GM06990 (cell line): ENCODE data around the gene DNAJC12.

Experiments used
- DNase-seq: peaks from one replicate; pipeline ENCODE4 v3.0.0-alpha.2; 2011; ENCODE audit not compliant: insufficient read length; ENCODE audit errors: extremely low read depth
- H3K27me3 ChIP-seq: replicated peaks from 2 replicates; pipeline ENCODE4 v1.6.0; 2011; ENCODE audit warnings: low read length; ENCODE audit not compliant: control insufficient read depth, insufficient read depth
- H3K36me3 ChIP-seq: 2 replicates; pipeline ENCODE4 v1.5.1; 2011; ENCODE audit warnings: low read length; ENCODE audit not compliant: control insufficient read depth, insufficient read depth
- H3K4me3 ChIP-seq: replicated peaks from 2 replicates; pipeline ENCODE4 v1.5.1; 2011; ENCODE audit warnings: low read depth, mild to moderate bottlenecking, control low read depth, low read length
- TF ChIP-seq, protein P1 (sequence below): IDR thresholded peaks from 2 replicates; pipeline ENCODE4 v1.5.1; 2011; ENCODE audit warnings: low read length, control low read depth, mild to moderate bottlenecking, inconsistent platforms; ENCODE audit not compliant: insufficient read depth, poor library complexity, severe bottlenecking

The DNAJC12 gene

DNA sequence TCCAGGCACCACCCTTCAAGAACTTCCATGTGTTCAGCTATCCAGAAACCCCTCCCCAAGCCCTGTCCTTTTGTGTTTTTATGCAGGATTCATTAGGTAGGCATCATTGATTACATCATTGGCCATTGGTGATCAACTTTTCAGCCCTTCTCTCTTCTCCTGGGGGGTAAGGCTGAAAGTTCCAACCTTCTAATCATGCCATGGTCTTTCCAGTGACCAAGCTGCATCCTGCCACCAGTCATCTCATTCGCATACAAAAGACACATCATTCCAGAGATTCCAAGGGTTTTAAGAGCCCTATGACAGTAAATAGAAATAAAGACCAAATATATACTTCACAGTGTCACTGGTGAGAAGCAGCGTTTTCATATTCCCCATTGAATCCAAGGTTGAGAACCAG lies 48.2 kb downstream of the DNAJC12 start:
- DNase-seq, result no peak
- TF ChIP-seq, protein P1, sequence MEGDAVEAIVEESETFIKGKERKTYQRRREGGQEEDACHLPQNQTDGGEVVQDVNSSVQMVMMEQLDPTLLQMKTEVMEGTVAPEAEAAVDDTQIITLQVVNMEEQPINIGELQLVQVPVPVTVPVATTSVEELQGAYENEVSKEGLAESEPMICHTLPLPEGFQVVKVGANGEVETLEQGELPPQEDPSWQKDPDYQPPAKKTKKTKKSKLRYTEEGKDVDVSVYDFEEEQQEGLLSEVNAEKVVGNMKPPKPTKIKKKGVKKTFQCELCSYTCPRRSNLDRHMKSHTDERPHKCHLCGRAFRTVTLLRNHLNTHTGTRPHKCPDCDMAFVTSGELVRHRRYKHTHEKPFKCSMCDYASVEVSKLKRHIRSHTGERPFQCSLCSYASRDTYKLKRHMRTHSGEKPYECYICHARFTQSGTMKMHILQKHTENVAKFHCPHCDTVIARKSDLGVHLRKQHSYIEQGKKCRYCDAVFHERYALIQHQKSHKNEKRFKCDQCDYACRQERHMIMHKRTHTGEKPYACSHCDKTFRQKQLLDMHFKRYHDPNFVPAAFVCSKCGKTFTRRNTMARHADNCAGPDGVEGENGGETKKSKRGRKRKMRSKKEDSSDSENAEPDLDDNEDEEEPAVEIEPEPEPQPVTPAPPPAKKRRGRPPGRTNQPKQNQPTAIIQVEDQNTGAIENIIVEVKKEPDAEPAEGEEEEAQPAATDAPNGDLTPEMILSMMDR, result no peak
- Histone ChIP-seq H3K27me3 (no peaks in the 10 kb centered on the region), H3K4me3 (no peak overlapping the region), H3K36me3 (no peaks in the 10 kb centered on the region)

DNA sequence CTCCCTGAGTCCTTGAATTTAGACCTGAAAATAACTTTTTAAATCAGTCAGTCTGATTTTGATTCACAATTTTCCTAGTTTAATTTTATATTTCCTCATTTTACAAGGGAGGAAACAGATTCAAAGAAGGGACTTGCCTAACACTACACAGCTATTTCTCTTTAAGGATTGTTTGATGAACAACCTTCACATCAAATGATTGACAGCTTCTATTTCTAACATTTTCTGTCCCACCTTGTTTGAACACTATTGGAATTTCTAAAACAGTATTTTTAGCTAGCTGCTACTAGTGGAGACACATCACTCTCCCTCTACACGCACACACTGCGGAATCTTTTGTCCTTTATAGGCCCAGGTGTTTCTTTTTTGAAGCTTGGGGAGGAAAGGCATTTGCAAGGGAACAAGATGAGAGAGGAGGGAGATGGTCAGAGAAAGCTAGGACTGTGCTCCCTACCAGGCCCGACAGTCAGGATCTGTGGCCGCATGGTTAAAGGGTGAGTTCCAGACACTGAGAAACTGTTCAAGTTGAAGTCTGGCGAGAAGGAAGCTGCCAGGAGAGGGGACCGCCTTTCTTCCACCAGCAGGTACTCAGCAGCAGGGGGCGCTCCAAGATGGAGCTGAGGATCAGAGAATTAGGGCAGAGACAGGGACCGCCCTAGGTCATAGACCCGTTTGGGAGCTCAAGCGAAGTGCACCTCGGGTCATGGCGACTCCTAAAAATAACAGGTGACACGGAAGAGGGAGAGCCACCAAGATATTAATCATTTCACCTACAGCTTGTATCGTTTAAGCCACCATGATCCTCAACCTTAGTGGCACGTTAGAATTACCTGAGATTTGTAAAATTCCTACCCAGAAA lies 49.7 kb downstream of the DNAJC12 start:
- Histone ChIP-seq H3K27me3 (no peaks in the 10 kb centered on the region), H3K4me3 (no peak overlapping the region), H3K36me3 (no peaks in the 10 kb centered on the region)
- peak; percentile 40 for DNase-seq
- TF ChIP-seq, protein P1, result peak; percentile 83

DNA sequence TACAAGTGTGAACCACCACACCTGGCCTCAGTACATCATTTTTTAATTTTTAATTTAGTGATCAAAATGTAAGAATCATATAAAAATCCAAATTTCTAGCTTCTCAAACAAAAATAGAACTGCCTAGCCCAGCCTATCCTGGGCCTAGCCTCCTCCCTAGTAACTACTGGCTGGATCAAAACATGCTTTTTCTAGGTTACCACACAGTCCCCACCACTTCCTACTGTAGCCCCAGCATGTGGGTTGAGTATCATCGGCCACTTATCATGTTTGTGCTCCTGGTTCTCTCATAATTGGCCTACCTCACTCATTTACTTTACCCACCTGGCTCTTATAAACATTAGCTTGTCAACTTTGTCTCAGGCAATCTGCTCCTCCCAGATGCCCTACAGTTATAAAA lies 52.9 kb downstream of the DNAJC12 start:
- TF ChIP-seq, protein P1, result no peak
- no peak overlapping the region for H3K4me3 ChIP-seq
- H3K36me3 ChIP-seq, result no peaks in the 10 kb centered on the region
- H3K27me3 ChIP-seq, result no peaks in the 10 kb centered on the region
- DNase-seq, result no peak

DNA sequence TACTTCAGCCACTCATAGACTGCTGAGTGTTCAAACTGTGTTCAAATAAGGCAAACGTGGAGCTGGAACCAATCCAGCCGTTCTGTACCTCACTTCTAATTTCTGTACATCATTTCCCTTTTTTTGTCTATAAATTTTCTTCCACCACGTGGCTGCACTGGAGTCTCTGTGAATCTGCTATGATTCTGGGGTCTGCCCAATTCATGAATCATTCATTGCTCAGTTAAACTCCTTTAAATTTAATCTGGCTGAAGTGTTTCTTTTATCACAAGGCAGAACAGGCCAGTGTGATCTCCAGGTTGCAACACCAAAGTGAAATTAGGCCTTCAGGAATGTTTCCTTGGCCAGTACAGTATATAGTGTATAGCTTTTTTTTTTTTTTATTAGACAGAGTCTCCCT lies 53.5 kb downstream of the DNAJC12 start:
- no peak for DNase-seq
- Histone ChIP-seq H3K36me3 (no peaks in the 10 kb centered on the region), H3K27me3 (no peaks in the 10 kb centered on the region), H3K4me3 (no peak overlapping the region)
- TF ChIP-seq, protein P1, result no peak

DNA sequence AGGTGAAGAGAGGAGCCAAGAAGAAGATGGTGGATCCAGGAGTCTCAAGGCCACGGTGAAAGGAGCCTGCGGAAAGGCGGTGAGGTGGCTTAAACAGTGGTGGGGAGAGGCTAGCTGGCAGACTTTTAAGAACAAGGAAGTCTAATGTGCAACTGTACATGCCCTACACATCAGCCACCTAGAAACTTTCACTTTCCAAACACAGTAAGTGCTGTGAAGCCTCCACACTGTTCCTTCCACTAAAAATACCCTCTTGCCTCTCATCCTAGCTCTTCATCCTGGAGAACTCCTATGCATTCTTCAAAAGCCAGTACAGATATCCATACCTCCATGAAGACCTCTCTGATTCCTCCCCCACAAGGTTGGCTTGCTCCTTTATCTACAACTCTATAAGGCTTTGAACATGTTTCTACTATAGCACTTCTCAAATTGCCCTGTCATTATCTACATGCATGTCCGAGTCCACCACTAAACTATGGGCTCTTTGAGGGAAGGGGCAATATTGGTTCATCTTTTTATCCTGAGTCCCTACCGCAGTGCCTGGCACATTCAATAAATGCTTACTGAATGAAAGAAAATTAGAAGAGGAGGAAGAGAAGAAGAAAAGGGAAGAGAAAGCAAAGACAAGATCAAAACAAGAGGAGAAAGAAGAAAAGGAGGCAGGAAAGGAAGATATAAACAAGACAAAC lies 54.2 kb downstream of the DNAJC12 start:
- H3K4me3 ChIP-seq, result no peak overlapping the region
- no peaks in the 10 kb centered on the region for H3K27me3 ChIP-seq
- TF ChIP-seq, protein P1, result no peak
- H3K36me3 ChIP-seq, result no peaks in the 10 kb centered on the region
- DNase-seq, result no peak
